Peyer's patch (tissue), 4 donors: Measurements from ENCODE around the gene FOXN4.

Experiments
- POLR2A ChIP-seq, 2 donors: fragments of 450-650 bp; IDR thresholded peaks; one replicate each; pipeline ENCODE4 v1.5.1; 2017; ENCODE audit warnings: antibody characterized with exemption in 2 of 2, mild to moderate bottlenecking in 2 of 2, moderate library complexity in 2 of 2
- TF ChIP-seq, protein P1 (sequence below), 6 experiments: fragments of 450-650 bp in 4 of 6; fragments of 200-600 bp in 2 of 6; sonication (generic) in 1 of 6; IDR thresholded peaks; one replicate each; pipeline ENCODE4 v1.5.1; 2017 to 2019; ENCODE audit warnings: antibody characterized with exemption in 6 of 6, mild to moderate bottlenecking in 3 of 6, moderate library complexity in 1 of 6

DNA sequence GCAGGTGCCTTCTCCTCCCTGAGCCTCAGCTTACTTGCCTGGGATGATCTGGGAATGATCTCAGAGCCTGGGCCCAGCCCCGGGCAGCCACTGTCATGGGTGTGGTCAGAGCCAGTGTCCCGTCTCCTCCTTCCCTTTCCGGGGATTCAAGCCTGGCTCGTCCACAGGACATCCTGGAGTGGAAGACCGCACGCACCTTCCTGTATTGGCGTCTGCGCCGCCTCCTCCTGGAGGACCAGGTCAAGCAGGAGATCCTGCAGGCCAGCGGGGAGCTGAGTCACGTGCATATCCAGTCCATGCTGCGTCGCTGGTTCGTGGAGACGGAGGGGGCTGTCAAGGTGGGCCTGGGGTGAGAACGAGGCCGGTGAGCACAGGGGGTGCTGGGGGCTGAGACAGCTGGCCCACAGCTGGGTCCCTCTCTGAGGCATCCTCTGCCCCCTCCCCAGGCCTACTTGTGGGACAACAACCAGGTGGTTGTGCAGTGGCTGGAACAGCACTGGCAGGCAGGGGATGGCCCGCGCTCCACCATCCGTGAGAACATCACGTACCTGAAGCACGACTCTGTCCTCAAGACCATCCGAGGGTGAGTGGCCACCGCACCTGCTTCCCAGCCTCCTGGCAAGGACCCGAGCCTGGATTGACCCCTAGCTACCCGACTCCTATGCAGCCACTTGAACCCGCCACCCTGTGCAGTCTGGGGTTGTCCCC, 44.0 kb downstream of the FOXN4 start:
- TF ChIP-seq, protein P1, sequence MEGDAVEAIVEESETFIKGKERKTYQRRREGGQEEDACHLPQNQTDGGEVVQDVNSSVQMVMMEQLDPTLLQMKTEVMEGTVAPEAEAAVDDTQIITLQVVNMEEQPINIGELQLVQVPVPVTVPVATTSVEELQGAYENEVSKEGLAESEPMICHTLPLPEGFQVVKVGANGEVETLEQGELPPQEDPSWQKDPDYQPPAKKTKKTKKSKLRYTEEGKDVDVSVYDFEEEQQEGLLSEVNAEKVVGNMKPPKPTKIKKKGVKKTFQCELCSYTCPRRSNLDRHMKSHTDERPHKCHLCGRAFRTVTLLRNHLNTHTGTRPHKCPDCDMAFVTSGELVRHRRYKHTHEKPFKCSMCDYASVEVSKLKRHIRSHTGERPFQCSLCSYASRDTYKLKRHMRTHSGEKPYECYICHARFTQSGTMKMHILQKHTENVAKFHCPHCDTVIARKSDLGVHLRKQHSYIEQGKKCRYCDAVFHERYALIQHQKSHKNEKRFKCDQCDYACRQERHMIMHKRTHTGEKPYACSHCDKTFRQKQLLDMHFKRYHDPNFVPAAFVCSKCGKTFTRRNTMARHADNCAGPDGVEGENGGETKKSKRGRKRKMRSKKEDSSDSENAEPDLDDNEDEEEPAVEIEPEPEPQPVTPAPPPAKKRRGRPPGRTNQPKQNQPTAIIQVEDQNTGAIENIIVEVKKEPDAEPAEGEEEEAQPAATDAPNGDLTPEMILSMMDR (IDR thresholded peaks at IDR 0.05): no peak
- no peak for TF ChIP-seq POLR2A (IDR thresholded peaks at IDR 0.05)
